RPMI8226 (cell line): ENCODE measurements around the gene FANCI.
A peak's percentile ranks its signal among the peaks of the same experiment; 100 is the strongest.

Experiments
- DNase-seq: peaks from one replicate; pipeline ENCODE4 v3.0.0-alpha.2; 2015

FANCI gene

GRCh38 chr15:89363133-89363532 lies 119.4 kb downstream of the FANCI start:
- DNase-seq = no peak

- DNase-seq = no peak
Observed at GRCh38 chr15:89363770-89364169, 120.0 kb downstream of the FANCI start.

- DNase-seq = peak; percentile 87
Observed at GRCh38 chr15:89364341-89364740, 120.6 kb downstream of the FANCI start.

GRCh38 chr15:89364741-89365450 lies 121.1 kb downstream of the FANCI start:
- no peak for DNase-seq

- no peak for DNase-seq
Observed at GRCh38 chr15:89365462-89366065, 121.8 kb downstream of the FANCI start.
